Parathyroid adenoma (tissue), 2 donors: ENCODE results near the gene GANAB.
A peak's percentile ranks its signal among the peaks of the same experiment; 100 is the strongest.

Source experiments
- H2AFZ ChIP-seq: fragments of 300-600 bp; sonication (generic); one replicate; pipeline ENCODE4 v1.7.0; 2017; ENCODE audit warnings: antibody characterized with exemption, mild to moderate bottlenecking
- H3K27ac ChIP-seq: fragments of 300-600 bp; sonication (generic); one replicate; pipeline ENCODE4 v1.7.0; 2017
- H3K27me3 ChIP-seq: fragments of 300-600 bp; sonication (generic); one replicate; pipeline ENCODE4 v1.7.0; 2017; ENCODE audit warnings: low read length; ENCODE audit not compliant: control insufficient read depth, insufficient read depth
- H3K36me3 ChIP-seq: fragments of 300-600 bp; sonication (generic); one replicate; pipeline ENCODE4 v1.7.0; 2017; ENCODE audit warnings: low read length; ENCODE audit not compliant: control insufficient read depth, insufficient read depth
- H3K4me1 ChIP-seq: fragments of 300-600 bp; sonication (generic); one replicate; pipeline ENCODE4 v1.7.0; 2017; ENCODE audit warnings: control low read depth
- H3K4me2 ChIP-seq: fragments of 300-600 bp; sonication (generic); one replicate; pipeline ENCODE4 v1.7.0; 2017; ENCODE audit warnings: low read length
- H3K4me3 ChIP-seq: fragments of 300-600 bp; sonication (generic); one replicate; pipeline ENCODE4 v1.7.0; 2017; ENCODE audit warnings: low read depth, low read length
- H3K79me2 ChIP-seq: fragments of 300-600 bp; sonication (generic); one replicate; pipeline ENCODE4 v1.7.0; 2017; ENCODE audit warnings: control low read depth
- H3K9ac ChIP-seq: fragments of 300-600 bp; sonication (generic); one replicate; pipeline ENCODE4 v1.7.0; 2017; ENCODE audit warnings: mild to moderate bottlenecking
- H3K9me3 ChIP-seq: fragments of 300-600 bp; sonication (generic); one replicate; pipeline ENCODE4 v1.7.0; 2017; ENCODE audit warnings: low read length; ENCODE audit not compliant: control insufficient read depth
- TF ChIP-seq, protein P1 (sequence below): fragments of 300-600 bp; sonication (generic); IDR thresholded peaks from one replicate; pipeline ENCODE4 v1.7.0; 2017; ENCODE audit warnings: antibody characterized with exemption, mild to moderate bottlenecking
- donor health status: primary hyperparathyroidism.

GANAB gene

DNA sequence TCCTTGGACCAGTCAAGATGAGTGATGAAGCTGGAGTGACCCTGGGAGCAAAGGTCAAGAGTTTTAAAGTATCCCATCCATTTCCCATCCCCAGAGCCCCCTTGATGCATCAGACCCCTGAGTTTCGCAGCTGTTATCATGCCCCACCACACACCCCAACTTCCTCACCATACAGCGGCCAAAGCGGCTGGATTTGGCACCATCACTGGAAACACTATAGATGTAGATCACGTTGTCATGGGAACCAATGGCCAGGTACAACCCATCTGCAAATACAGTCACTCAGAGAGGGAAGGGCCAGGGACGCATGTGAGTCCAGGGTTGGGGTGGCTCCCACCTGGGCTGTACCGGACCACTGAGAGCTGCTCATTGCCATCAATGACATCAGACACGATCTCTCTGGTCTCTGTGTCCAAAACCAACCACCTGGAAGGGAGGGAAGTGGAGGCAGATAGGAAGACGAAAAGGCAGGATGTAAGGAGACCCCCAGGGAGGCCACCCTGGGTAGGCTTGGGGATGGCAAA lies 42.6 kb downstream of the GANAB start:
- no peak overlapping the region for H3K9ac ChIP-seq
- H3K9me3 ChIP-seq = no peaks in the 10 kb centered on the region
- no peak overlapping the region for H3K27ac ChIP-seq
- TF ChIP-seq, protein P1, sequence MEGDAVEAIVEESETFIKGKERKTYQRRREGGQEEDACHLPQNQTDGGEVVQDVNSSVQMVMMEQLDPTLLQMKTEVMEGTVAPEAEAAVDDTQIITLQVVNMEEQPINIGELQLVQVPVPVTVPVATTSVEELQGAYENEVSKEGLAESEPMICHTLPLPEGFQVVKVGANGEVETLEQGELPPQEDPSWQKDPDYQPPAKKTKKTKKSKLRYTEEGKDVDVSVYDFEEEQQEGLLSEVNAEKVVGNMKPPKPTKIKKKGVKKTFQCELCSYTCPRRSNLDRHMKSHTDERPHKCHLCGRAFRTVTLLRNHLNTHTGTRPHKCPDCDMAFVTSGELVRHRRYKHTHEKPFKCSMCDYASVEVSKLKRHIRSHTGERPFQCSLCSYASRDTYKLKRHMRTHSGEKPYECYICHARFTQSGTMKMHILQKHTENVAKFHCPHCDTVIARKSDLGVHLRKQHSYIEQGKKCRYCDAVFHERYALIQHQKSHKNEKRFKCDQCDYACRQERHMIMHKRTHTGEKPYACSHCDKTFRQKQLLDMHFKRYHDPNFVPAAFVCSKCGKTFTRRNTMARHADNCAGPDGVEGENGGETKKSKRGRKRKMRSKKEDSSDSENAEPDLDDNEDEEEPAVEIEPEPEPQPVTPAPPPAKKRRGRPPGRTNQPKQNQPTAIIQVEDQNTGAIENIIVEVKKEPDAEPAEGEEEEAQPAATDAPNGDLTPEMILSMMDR = no peak
- H3K36me3 ChIP-seq = no peaks in the 10 kb centered on the region
- H3K4me2 ChIP-seq = no peak overlapping the region
- H3K27me3 ChIP-seq = no peaks in the 10 kb centered on the region
- H3K4me1 ChIP-seq = no peaks in the 10 kb centered on the region
- H2AFZ ChIP-seq = no peak overlapping the region
- no peaks in the 10 kb centered on the region for H3K79me2 ChIP-seq
- no peak overlapping the region for H3K4me3 ChIP-seq

DNA sequence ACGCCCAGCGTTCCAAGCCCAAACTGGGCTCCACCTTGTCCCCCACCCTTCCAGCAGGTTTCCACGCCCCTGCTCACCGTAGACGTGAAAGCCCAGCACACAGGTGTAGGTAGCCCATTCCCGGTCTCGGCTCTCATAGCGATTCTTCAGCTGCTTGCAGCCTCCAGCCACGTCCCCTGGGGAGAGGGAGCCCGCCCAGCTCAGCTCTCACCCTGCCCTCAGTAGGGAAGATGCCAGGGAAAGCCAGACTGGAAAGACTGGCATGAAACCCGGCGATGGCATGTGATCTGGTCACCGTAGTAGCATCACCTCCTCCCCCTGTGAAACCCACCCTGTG lies 43.4 kb downstream of the GANAB start:
- Histone ChIP-seq H3K36me3 (no peaks in the 10 kb centered on the region), H3K9ac (no peak overlapping the region), H3K27ac (no peak overlapping the region), H3K79me2 (no peaks in the 10 kb centered on the region), H3K4me3 (no peak overlapping the region), H3K9me3 (no peaks in the 10 kb centered on the region), H3K4me1 (no peaks in the 10 kb centered on the region), H3K4me2 (no peak overlapping the region), H2AFZ (no peak overlapping the region), H3K27me3 (no peaks in the 10 kb centered on the region)
- TF ChIP-seq, protein P1 = no peak

DNA sequence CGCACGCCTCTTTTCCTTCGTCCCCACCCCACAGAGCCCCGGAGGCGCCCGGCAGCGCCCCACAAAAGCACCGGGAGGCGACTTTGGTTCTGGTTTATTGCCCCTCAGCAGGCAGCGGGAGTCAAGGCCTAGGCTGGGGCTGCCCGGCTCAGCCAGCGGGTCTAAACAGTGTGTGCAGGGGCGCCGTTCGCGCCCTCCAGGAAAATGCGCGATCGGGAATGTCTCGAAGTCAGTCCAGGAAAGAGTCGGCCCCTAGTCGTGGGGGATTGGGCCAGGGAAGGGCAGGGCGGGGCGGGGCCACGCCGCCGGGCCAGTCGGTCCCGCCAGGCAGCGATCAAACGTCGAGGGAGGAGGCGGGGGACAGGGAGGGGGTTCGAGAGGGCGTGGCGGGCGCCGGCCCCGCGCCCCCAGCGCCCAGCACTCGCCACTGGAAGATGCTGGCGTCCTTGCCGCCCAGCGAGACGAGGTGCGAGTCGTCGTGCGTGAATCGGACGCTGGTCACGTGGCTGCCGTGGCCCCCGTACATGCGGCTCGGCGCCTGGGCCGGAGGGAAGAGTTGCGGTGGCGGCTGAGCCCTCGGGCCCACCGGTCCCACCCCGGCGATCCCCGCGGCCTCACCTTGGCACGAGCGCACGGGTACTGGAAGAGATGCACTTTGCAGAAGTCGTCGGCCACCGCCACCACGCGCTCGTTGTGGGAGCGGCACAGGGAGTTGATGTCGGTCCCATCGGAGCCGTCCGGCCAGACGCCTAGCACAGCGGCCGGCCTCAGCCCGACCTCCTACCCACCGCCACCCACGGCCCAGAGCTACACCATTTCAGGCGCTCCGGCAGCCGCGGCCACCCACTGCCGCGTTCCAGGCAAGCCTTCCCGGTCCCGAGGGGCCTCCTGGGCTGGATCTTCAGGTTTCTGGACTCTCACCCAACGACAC lies 44.0 kb downstream of the GANAB start:
- Histone ChIP-seq H3K27ac (no peak overlapping the region), H3K79me2 (no peaks in the 10 kb centered on the region), H3K4me3 (peak overlapping the region; percentile 88), H3K27me3 (no peaks in the 10 kb centered on the region), H2AFZ (peak overlapping the region; percentile 83), H3K36me3 (no peaks in the 10 kb centered on the region), H3K4me2 (peak overlapping the region; percentile 85), H3K9ac (no peak overlapping the region), H3K4me1 (no peaks in the 10 kb centered on the region), H3K9me3 (no peaks in the 10 kb centered on the region)
- TF ChIP-seq, protein P1 = no peak

DNA sequence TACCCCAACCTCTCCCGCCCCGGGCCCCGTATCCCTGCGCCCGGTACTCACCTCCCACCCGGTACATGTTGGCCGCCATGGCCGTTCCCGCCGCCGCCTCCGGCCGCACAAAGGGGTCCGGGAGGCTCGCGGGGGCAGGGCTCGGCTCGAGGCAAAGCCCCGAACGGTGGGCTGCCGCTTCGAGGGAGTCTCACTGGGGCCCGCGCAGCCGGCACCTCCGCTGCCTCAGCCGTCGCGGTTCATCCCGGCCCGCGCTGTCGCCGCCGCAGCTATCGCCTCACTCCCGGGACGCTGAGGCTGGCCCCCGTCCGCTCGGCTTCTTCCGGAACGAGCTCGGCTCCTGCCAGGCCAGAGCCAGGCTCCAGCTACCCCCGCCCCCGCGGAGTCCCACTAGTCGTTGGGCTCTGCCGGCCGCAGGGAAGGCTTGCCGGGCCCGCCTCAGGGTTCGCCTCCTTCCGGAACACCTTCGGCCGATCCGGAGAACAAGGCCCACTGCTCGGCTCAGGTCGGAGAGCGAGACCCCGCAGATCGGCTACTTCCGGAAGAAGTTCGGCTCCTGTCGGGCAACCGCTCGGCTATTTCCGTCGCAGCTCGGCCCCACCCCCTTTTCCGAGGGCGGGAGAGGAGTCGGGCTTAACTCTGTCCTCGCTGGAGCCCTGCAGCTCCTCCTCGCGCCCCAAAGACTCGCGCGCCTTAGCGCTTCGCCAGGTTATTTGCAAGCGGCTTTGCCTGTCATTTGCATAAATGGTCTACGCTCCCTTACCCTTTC lies 44.9 kb downstream of the GANAB start, which contains the start of gene MTA2:
Gene MTA2, minus strand, starts transcription at position 494 of the 769 bp plus-strand sequence. Its CDS starts 415 bp downstream, at position 79.
- no peaks in the 10 kb centered on the region for H3K9me3 ChIP-seq
- peak within 1 kb of the TSS; percentile 89 for H3K27ac ChIP-seq
- no peaks in the 10 kb centered on the region for H3K27me3 ChIP-seq
- H3K4me2 ChIP-seq = peak within 1 kb of the TSS; percentile 85
- H3K36me3 ChIP-seq = no peaks in the 10 kb centered on the region
- peak within 1 kb of the TSS; percentile 31 for H3K9ac ChIP-seq
- TF ChIP-seq, protein P1 = no peak
- H3K4me3 ChIP-seq = peak within 1 kb of the TSS; percentile 88
- H3K79me2 ChIP-seq = no peaks in the 10 kb centered on the region
- H2AFZ ChIP-seq = peak within 1 kb of the TSS; percentile 83
- H3K4me1 ChIP-seq = no peaks in the 10 kb centered on the region
